Astrocyte (in vitro differentiated cells and primary cell): ENCODE results near the gene TRIL. TPM values are rescaled to one million over a fixed set of nuclear protein-coding genes. Genes with fewer than 3 reads are reported as not detected.

ENCODE experiments used
- DNase-seq: peaks from one replicate; pipeline ENCODE4 v3.0.0-alpha.2; 2010; ENCODE audit warnings: low read depth
- FAIRE-seq: peaks from 2 replicates; lab custom pipeline; 2011; peaks lifted over from hg19 to GRCh38; lab: Jason Lieb, UNC
- H2AFZ ChIP-seq: 2 replicates; pipeline ENCODE4 v1.6.0; 2012; ENCODE audit warnings: low read depth, low read length, inconsistent platforms
- H3K27ac ChIP-seq: 2 replicates; pipeline ENCODE4 v1.5.1; 2011; ENCODE audit warnings: low read depth, low read length, inconsistent platforms
- H3K27me3 ChIP-seq: 2 replicates; pipeline ENCODE4 v1.6.0; 2011; ENCODE audit warnings: low read length, inconsistent platforms; ENCODE audit not compliant: insufficient read depth
- H3K36me3 ChIP-seq: 2 replicates; pipeline ENCODE4 v1.5.1; 2011; ENCODE audit warnings: low read length, inconsistent platforms; ENCODE audit not compliant: insufficient read depth
- H3K4me1 ChIP-seq: 2 replicates; pipeline ENCODE4 v1.5.1; 2011; ENCODE audit warnings: low read length, inconsistent platforms; ENCODE audit not compliant: insufficient read depth
- H3K4me2 ChIP-seq: 2 replicates; pipeline ENCODE4 v1.6.0; 2012; ENCODE audit warnings: low read length, inconsistent platforms
- H3K4me3 ChIP-seq: 2 replicates; pipeline ENCODE4 v1.5.1; 2011; ENCODE audit warnings: low read depth, mild to moderate bottlenecking, low read length, inconsistent platforms; ENCODE audit not compliant: insufficient read depth
- H3K79me2 ChIP-seq: 2 replicates; pipeline ENCODE4 v1.6.0; 2012; ENCODE audit warnings: mild to moderate bottlenecking, low read length, inconsistent platforms; ENCODE audit not compliant: insufficient read depth
- H3K9ac ChIP-seq: 2 replicates; pipeline ENCODE4 v1.6.0; 2012; ENCODE audit warnings: mild to moderate bottlenecking, low read length, inconsistent platforms
- H3K9me3 ChIP-seq: 2 replicates; pipeline ENCODE4 v1.5.1; 2012; ENCODE audit warnings: low read depth, mild to moderate bottlenecking, low read length, inconsistent platforms; ENCODE audit not compliant: insufficient read depth
- H4K20me1 ChIP-seq: 2 replicates; pipeline ENCODE4 v1.6.0; 2012; ENCODE audit warnings: low read length, inconsistent platforms; ENCODE audit not compliant: insufficient read depth
- H3K27ac Mint-ChIP-seq: one replicate; pipeline ENCODE4 v1.8.0; 2021; ENCODE audit warnings: mild to moderate bottlenecking, mixed read lengths; ENCODE audit not compliant: unreplicated experiment
- H3K27me3 Mint-ChIP-seq: one replicate; pipeline ENCODE4 v1.8.0; 2021; ENCODE audit warnings: low read depth, mixed read lengths; ENCODE audit not compliant: unreplicated experiment
- H3K36me3 Mint-ChIP-seq: one replicate; pipeline ENCODE4 v1.8.0; 2021; ENCODE audit warnings: low read depth, mixed read lengths; ENCODE audit not compliant: unreplicated experiment
- H3K4me1 Mint-ChIP-seq: one replicate; pipeline ENCODE4 v1.8.0; 2021; ENCODE audit warnings: low read depth, mixed read lengths; ENCODE audit not compliant: unreplicated experiment
- H3K4me3 Mint-ChIP-seq: one replicate; pipeline ENCODE4 v1.8.0; 2021; ENCODE audit warnings: mild to moderate bottlenecking, moderate library complexity, mixed read lengths; ENCODE audit not compliant: unreplicated experiment
- H3K9me3 Mint-ChIP-seq: one replicate; pipeline ENCODE4 v1.8.0; 2021; ENCODE audit warnings: mild to moderate bottlenecking, mixed read lengths; ENCODE audit not compliant: unreplicated experiment
- EZH2 ChIP-seq: IDR thresholded peaks from 2 replicates; pipeline ENCODE4 v1.6.1; 2012; ENCODE audit warnings: mild to moderate bottlenecking, low read length, inconsistent platforms; ENCODE audit not compliant: insufficient read depth
- total RNA-seq: library from RNA; stranded (reverse); gene quantifications from 2 replicates; pipeline ENCODE4 v1.2.1, GENCODE V29; 2021
- TF ChIP-seq, protein P1 (sequence below): IDR thresholded peaks from 2 replicates; pipeline ENCODE4 v1.5.1; 2011; ENCODE audit warnings: low read depth, mild to moderate bottlenecking, inconsistent platforms, low read length, moderate library complexity; ENCODE audit not compliant: insufficient read depth

TRIL gene
- total RNA-seq, 1 donor from 2014 or later, result 0.45 TPM

- H3K36me3 ChIP-seq, result no peaks in the 10 kb centered on the region
- H3K27me3 ChIP-seq, result peaks cover 8% of the 10 kb centered on the region
- Mint-ChIP-seq H3K27ac (peak overlapping the region; percentile 23), H3K4me1 (peaks cover 3% of the 10 kb centered on the region), H3K9me3 (peaks cover 12% of the 10 kb centered on the region), H3K27me3 (no peaks in the 10 kb centered on the region), H3K4me3 (no peak overlapping the region), H3K36me3 (peaks cover 4% of the 10 kb centered on the region)
- H3K27ac ChIP-seq, result no peak overlapping the region
- no peaks in the 10 kb centered on the region for H4K20me1 ChIP-seq
- no peak overlapping the region for H2AFZ ChIP-seq
- no peaks in the 10 kb centered on the region for H3K4me1 ChIP-seq
- FAIRE-seq (no peak), DNase-seq (peak; percentile 64)
- H3K79me2 ChIP-seq, result no peaks in the 10 kb centered on the region
- no peak overlapping the region for H3K4me3 ChIP-seq
- H3K4me2 ChIP-seq, result no peak overlapping the region
- peaks cover 2% of the 10 kb centered on the region for H3K9me3 ChIP-seq
- no peak overlapping the region for H3K9ac ChIP-seq
- TF ChIP-seq EZH2, result no peak
- TF ChIP-seq, protein P1, sequence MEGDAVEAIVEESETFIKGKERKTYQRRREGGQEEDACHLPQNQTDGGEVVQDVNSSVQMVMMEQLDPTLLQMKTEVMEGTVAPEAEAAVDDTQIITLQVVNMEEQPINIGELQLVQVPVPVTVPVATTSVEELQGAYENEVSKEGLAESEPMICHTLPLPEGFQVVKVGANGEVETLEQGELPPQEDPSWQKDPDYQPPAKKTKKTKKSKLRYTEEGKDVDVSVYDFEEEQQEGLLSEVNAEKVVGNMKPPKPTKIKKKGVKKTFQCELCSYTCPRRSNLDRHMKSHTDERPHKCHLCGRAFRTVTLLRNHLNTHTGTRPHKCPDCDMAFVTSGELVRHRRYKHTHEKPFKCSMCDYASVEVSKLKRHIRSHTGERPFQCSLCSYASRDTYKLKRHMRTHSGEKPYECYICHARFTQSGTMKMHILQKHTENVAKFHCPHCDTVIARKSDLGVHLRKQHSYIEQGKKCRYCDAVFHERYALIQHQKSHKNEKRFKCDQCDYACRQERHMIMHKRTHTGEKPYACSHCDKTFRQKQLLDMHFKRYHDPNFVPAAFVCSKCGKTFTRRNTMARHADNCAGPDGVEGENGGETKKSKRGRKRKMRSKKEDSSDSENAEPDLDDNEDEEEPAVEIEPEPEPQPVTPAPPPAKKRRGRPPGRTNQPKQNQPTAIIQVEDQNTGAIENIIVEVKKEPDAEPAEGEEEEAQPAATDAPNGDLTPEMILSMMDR, result no peak
Observed at GRCh38 chr7:29005829-29006228, 47.7 kb upstream of the TRIL start.

DNA sequence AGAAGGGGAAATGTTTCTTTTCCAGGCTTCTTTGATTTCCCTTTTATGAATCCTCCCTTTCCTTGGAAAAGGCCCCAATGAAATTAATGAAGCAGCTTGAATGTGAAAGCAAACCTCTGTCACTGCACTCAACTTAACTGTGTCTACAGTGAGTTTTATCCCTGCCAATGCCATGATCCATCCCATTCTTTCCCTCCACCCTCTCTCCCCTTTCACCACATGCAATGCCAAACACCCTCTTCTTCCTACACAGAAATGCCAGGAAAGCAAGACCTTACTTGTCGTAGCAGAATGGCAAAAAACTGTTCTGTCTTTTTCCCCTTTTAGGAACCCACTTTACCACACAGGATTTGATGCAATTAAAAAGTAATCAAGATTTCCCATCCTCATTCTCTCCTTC is 47.3 kb upstream of the TRIL start:
- no peak overlapping the region for H3K27ac ChIP-seq
- peaks cover 2% of the 10 kb centered on the region for H3K9me3 ChIP-seq
- no peaks in the 10 kb centered on the region for H3K79me2 ChIP-seq
- peaks cover 3% of the 10 kb centered on the region for H3K4me1 Mint-ChIP-seq
- DNase-seq, result no peak
- no peak overlapping the region for H2AFZ ChIP-seq
- no peaks in the 10 kb centered on the region for H3K4me1 ChIP-seq
- H4K20me1 ChIP-seq, result no peaks in the 10 kb centered on the region
- H3K9ac ChIP-seq, result no peak overlapping the region
- no peak overlapping the region for H3K4me3 Mint-ChIP-seq
- TF ChIP-seq EZH2, result no peak
- TF ChIP-seq, protein P1, result no peak
- FAIRE-seq, result no peak
- no peak overlapping the region for H3K4me2 ChIP-seq
- H3K36me3 ChIP-seq, result no peaks in the 10 kb centered on the region
- peaks cover 4% of the 10 kb centered on the region for H3K36me3 Mint-ChIP-seq
- H3K9me3 Mint-ChIP-seq, result peaks cover 12% of the 10 kb centered on the region
- H3K27ac Mint-ChIP-seq, result peak overlapping the region; percentile 23
- no peaks in the 10 kb centered on the region for H3K27me3 Mint-ChIP-seq
- peaks cover 8% of the 10 kb centered on the region for H3K27me3 ChIP-seq
- H3K4me3 ChIP-seq, result no peak overlapping the region

DNA sequence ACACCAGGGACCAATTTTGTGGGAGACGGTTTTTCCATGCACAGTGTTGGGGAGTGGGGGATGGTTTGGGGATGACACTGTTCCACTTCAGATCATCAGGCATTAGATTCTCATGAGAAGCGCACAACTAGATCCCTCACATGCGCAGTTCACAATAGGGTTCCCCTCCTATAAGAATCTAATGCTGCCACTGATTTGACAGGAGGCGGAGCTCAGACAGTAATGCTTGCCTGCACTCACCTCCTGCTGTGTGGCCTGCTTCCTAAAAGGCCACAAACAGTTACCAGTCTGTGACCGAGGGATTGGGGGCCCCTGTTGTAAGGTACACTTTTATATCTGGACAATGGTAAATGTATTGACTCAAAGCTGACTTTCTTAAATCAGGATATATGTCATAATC is 45.6 kb upstream of the TRIL start:
- peaks cover 3% of the 10 kb centered on the region for H3K4me1 Mint-ChIP-seq
- H3K36me3 Mint-ChIP-seq, result peaks cover 4% of the 10 kb centered on the region
- no peak overlapping the region for H3K4me3 Mint-ChIP-seq
- peaks cover 11% of the 10 kb centered on the region for H3K9me3 Mint-ChIP-seq
- Histone ChIP-seq H3K79me2 (no peaks in the 10 kb centered on the region), H3K36me3 (no peaks in the 10 kb centered on the region), H3K4me1 (no peaks in the 10 kb centered on the region), H3K4me3 (no peak overlapping the region), H3K27me3 (peaks cover 9% of the 10 kb centered on the region), H3K9ac (no peak overlapping the region), H3K4me2 (no peak overlapping the region), H4K20me1 (no peaks in the 10 kb centered on the region), H3K27ac (no peak overlapping the region), H2AFZ (no peak overlapping the region), H3K9me3 (no peaks in the 10 kb centered on the region)
- H3K27ac Mint-ChIP-seq, result no peak overlapping the region
- TF ChIP-seq, protein P1, result no peak
- TF ChIP-seq EZH2, result no peak
- FAIRE-seq (no peak), DNase-seq (no peak)
- H3K27me3 Mint-ChIP-seq, result no peaks in the 10 kb centered on the region
